K562 (cell line): ENCODE data around the gene LATS2. TPM values are rescaled to one million over a fixed set of nuclear protein-coding genes. Genes with fewer than 3 reads are reported as not detected.

Source experiments
- ATAC-seq: fragments of 200-7000 bp; cut with Tn5 transposase; 3 replicates; pipeline ENCODE4 v1.9.1; 2020; ENCODE audit warnings: moderate library complexity
- BruUV-seq: library from RNA; stranded (reverse); fragments of 400-500 nt; replicated peaks from 2 replicates; lab custom pipeline; 2021; lab: Mats Ljungman, UMichigan
- CTCF ChIA-PET: fragments of 300-600 bp; formaldehyde crosslinking; extraction: SDS; loops from one replicate; lab custom pipeline; 2021; ENCODE audit warnings: low intra/inter-chr PET ratio; lab: Yijun Ruan, JAX
- POLR2A ChIA-PET: fragments of 300-600, 350-650 bp; sonication (Branson Sonifier 250); formaldehyde crosslinking; extraction: SDS; loops from one replicate; lab custom pipeline; 2021; ENCODE audit warnings: antibody characterized with exemption, inconsistent platforms; lab: Yijun Ruan, JAX
- DNase-seq, 4 experiments: peaks; one replicate each; pipeline versions ENCODE4 v3.0.0 to v3.0.0-alpha.2; 2011 to 2018; ENCODE audit warnings: low spot score in 3 of 4, mixed read lengths in 3 of 4; ENCODE audit errors: extremely low read depth in 1 of 4
- FAIRE-seq: peaks from 2 replicates; lab custom pipeline; 2011; peaks lifted over from hg19 to GRCh38; lab: Jason Lieb, UNC
- H2AFZ ChIP-seq: 2 replicates; pipeline ENCODE4 v1.6.0; 2011; ENCODE audit warnings: low read depth, low read length, control low read depth, inconsistent platforms
- H3K27ac ChIP-seq: fragments of 200-600 bp; 3 replicates; pipeline ENCODE4 v1.8.0; 2011; ENCODE audit warnings: low read depth, mild to moderate bottlenecking, control low read depth, inconsistent platforms, low read length, moderate library complexity, mixed read lengths; ENCODE audit errors: extremely low read depth
- H3K27me3 ChIP-seq, 2 experiments: fragments of 300-600 bp in 1 of 2; 2 replicates in 1 of 2; 3 replicates in 1 of 2; pipeline versions ENCODE4 v1.6.0 to v1.8.0; 2011; ENCODE audit warnings: inconsistent platforms in 2 of 2, low read length in 2 of 2, mild to moderate bottlenecking in 1 of 2, mixed read lengths in 1 of 2, moderate library complexity in 1 of 2; ENCODE audit not compliant: control insufficient read depth in 2 of 2, insufficient read depth in 2 of 2
- H3K36me3 ChIP-seq: fragments of 300-600 bp; 3 replicates; pipeline ENCODE4 v1.8.0; 2011; ENCODE audit warnings: mild to moderate bottlenecking, low read length, inconsistent platforms; ENCODE audit not compliant: control insufficient read depth, insufficient read depth
- H3K4me1 ChIP-seq, 2 experiments: fragments of 200-600 bp in 1 of 2; replicated peaks in 1 of 2; 2 replicates in 1 of 2; 3 replicates in 1 of 2; pipeline versions ENCODE4 v1.5.1 to v1.8.0; 2011; ENCODE audit warnings: inconsistent platforms in 2 of 2, low read length in 2 of 2, mild to moderate bottlenecking in 1 of 2, mixed read lengths in 1 of 2, moderate library complexity in 1 of 2; ENCODE audit not compliant: control insufficient read depth in 2 of 2, insufficient read depth in 2 of 2
- H3K4me2 ChIP-seq: 2 replicates; pipeline ENCODE4 v1.6.1; 2011; ENCODE audit warnings: low read length, control low read depth, inconsistent platforms, mixed read lengths; ENCODE audit not compliant: insufficient read depth
- H3K4me3 ChIP-seq: fragments of 200-600 bp; sonication (generic), shearing (Covaris generic); 2 replicates; pipeline ENCODE4 v1.5.1; 2016; ENCODE audit warnings: control low read depth, inconsistent platforms
- H3K79me2 ChIP-seq: fragments of 200-600 bp; 3 replicates; pipeline ENCODE4 v1.8.0; 2011; ENCODE audit warnings: low read length, inconsistent platforms; ENCODE audit not compliant: control insufficient read depth, insufficient read depth
- H3K9ac ChIP-seq, 2 experiments: 2 replicates each; pipeline versions ENCODE4 v1.6.0 to v1.6.1; 2011; ENCODE audit warnings: low read depth in 2 of 2, low read length in 2 of 2, control low read depth in 1 of 2, inconsistent platforms in 1 of 2, mild to moderate bottlenecking in 1 of 2, mixed read lengths in 1 of 2; ENCODE audit not compliant: insufficient read depth in 1 of 2
- H3K9me1 ChIP-seq: one replicate; pipeline ENCODE4 v1.6.0; 2011; ENCODE audit warnings: inconsistent platforms, mild to moderate bottlenecking, low read length, moderate library complexity; ENCODE audit not compliant: control insufficient read depth, insufficient read depth
- H3K9me3 ChIP-seq: replicated peaks from 2 replicates; pipeline ENCODE4 v1.5.1; 2011; ENCODE audit warnings: low read depth, low read length, inconsistent platforms; ENCODE audit not compliant: control insufficient read depth, insufficient read depth
- H4K20me1 ChIP-seq: replicated peaks from 2 replicates; pipeline ENCODE4 v1.6.1; 2011; ENCODE audit warnings: low read length, inconsistent platforms, mixed read lengths; ENCODE audit not compliant: control insufficient read depth, insufficient read depth
- ARID3B ChIP-seq: fragments of 250-450 bp; sonication (Bioruptor Pico); IDR thresholded peaks from 2 replicates; pipeline ENCODE4 v1.4.0; 2020; ENCODE audit warnings: borderline replicate concordance
- EGR1 ChIP-seq: fragments of 450-650 bp; conservative IDR thresholded peaks from 2 replicates; pipeline ENCODE4 v1.6.1; 2017; ENCODE audit warnings: mild to moderate bottlenecking
- ELK1 ChIP-seq: sonication (generic); formaldehyde crosslinking; IDR thresholded peaks from 2 replicates; pipeline ENCODE4 v1.8.1; 2022; ENCODE audit warnings: missing genetic modification reagents
- HOMEZ ChIP-seq: fragments of 250-450 bp; sonication (Bioruptor Pico); IDR thresholded peaks from 2 replicates; pipeline ENCODE4 v1.4.0; 2020; ENCODE audit warnings: mild to moderate bottlenecking, moderate library complexity
- NR4A1 ChIP-seq, 2 experiments: fragments of 250-450 bp in 1 of 2; fragments of 450-650 bp in 1 of 2; sonication (Bioruptor Pico) in 1 of 2; IDR thresholded peaks; 2 replicates each; pipeline versions ENCODE4 v1.4.0 to v1.6.1; 2016 to 2020; ENCODE audit warnings: mild to moderate bottlenecking in 2 of 2, missing compliant biosample characterization in 1 of 2, missing genetic modification characterization in 1 of 2, moderate library complexity in 1 of 2
- SNRNP70 ChIP-seq: fragments of 200-400 bp; formaldehyde crosslinking; optimal IDR thresholded peaks from 2 replicates; pipeline ENCODE3; 2017; ENCODE audit warnings: low read depth, low read length
- TFE3 ChIP-seq: fragments of 450-650 bp; formaldehyde crosslinking; IDR thresholded peaks from 2 replicates; pipeline ENCODE4 v1.4.0; 2020; ENCODE audit warnings: mild to moderate bottlenecking, mixed read lengths
- ZNF282 ChIP-seq: sonication (generic); formaldehyde crosslinking; IDR thresholded peaks from 2 replicates; pipeline ENCODE4 v1.8.1; 2023; ENCODE audit warnings: missing genetic modification reagents
- ZNF740 ChIP-seq, 3 experiments: fragments of 200-800 bp in 1 of 3; sonication (Bioruptor generic) in 1 of 3; sonication (generic) in 1 of 3; formaldehyde crosslinking in 1 of 3; IDR thresholded peaks; 2 replicates each; pipeline versions ENCODE4 v1.6.1 to v1.8.0; 2016 to 2022; ENCODE audit warnings: mild to moderate bottlenecking in 2 of 3, missing compliant biosample characterization in 2 of 3, missing genetic modification characterization in 2 of 3, missing genetic modification reagents in 1 of 3
- WGBS: fragments of 100-300 bp; shearing (Covaris generic); methylation state at CpG from one replicate; pipeline ENCODE4 v1.1.6; 2016; ENCODE audit warnings: low coverage, mixed read lengths; ENCODE audit not compliant: insufficient coverage; ENCODE audit errors: missing lambda C conversion rate; 5-methylcytosine and 5-hydroxymethylcytosine counted together
- in situ Hi-C: fragments of 300-500 bp; cut with MboI; formaldehyde crosslinking; loops from 4 replicates; pipeline ENCODE4 v1.15.0; 2018; ENCODE audit warnings: inconsistent platforms, mixed read lengths
- intact Hi-C: fragments of 100-400 bp; cut with micrococcal nuclease; formaldehyde crosslinking; loops from 2 replicates; pipeline ENCODE4 v1.14.2; 2022
- polyA plus RNA-seq, 8 experiments: library from polyadenylated mRNA; depleted of rRNA in 4 of 8; stranded (reverse) in 5 of 8; unstranded in 3 of 8; fragments of >200 nt; fragmentation: Nextera tagmentation in 2 of 8; fragmentation: Illumina TruSeq in 1 of 8; extraction: Ambion mirVana in 2 of 8; extraction: Trizol in 1 of 8; gene quantifications; 2 replicates each; pipeline versions ENCODE4 v1.2.1 to v1.2.3, GENCODE V29; 2011 to 2014; ENCODE audit warnings: inconsistent platforms in 1 of 8, missing spikeins in 1 of 8
- total RNA-seq, 7 experiments: library from RNA; depleted of rRNA in 6 of 7; stranded (reverse); fragments of >200 nt in 6 of 7; fragmentation: Illumina TruSeq in 2 of 7; extraction: Trizol in 2 of 7; gene quantifications; 2 replicates each; pipeline versions ENCODE4 v1.2.1 to v1.2.3, GENCODE V29; 2011 to 2021; ENCODE audit warnings: low replicate concordance in 1 of 7

The LATS2 gene
- total and polyA plus RNA-seq, 9 of the 15 experiments (the other 6 are each of a cell fraction or from before 2014, with no cell fraction given) = 0.18 to 3.7 (median 0.76) TPM

- TF ChIP-seq ZNF740 (CRISPR knock-in tag; IDR thresholded peaks at IDR 0.05) (no peak), ZNF740 (tag; IDR thresholded peaks at IDR 0.05) (no peak), ZNF282 (no peak)
Observed at GRCh38 chr13:21080593-21080891, 19.2 kb upstream of the LATS2 start (continued).

GRCh38 chr13:21079761-21080592 lies 18.6 kb upstream of the LATS2 start:
- CTCF ChIA-PET = no interaction called here
- Histone ChIP-seq H3K9me3 (no peaks in the 10 kb centered on the region), H3K79me2 (no peaks in the 10 kb centered on the region), H3K9me1 (no peaks in the 10 kb centered on the region), H3K4me1 (peaks cover 0 to 4% of the 10 kb centered on the region in 2 experiments; a peak in 1 of 5 replicates), H3K9ac (no peak overlapping the region), H4K20me1 (no peaks in the 10 kb centered on the region), H3K4me2 (no peak overlapping the region), H3K27me3 (peaks cover 9 to 16% of the 10 kb centered on the region in 2 experiments; a peak in 3 of 5 replicates), H2AFZ (no peak overlapping the region), H3K36me3 (no peaks in the 10 kb centered on the region), H3K27ac (no peak overlapping the region), H3K4me3 (no peak overlapping the region)
- intact Hi-C loops (no loop called here), in situ Hi-C loops (no loop called here)
- DNase-seq = no peak
- POLR2A ChIA-PET = no interaction called here
- no TSS peak for BruUV-seq
- no peak for ATAC-seq
- 2% methylated on average over 13 of the region's 14 CpGs for WGBS
- no peak for FAIRE-seq
- no peak for TF ChIP-seq SNRNP70
- TF ChIP-seq ZNF282 = no peak
- no peak for TF ChIP-seq HOMEZ (CRISPR knock-in tag)
- TF ChIP-seq ELK1 (CRISPR knock-in tag) = no peak
- TF ChIP-seq TFE3 (CRISPR knock-in tag) = no peak
- TF ChIP-seq ARID3B (CRISPR knock-in tag) = no peak
- no peak for TF ChIP-seq EGR1
- no peak for TF ChIP-seq NR4A1 (CRISPR knock-in tag; IDR thresholded peaks at IDR 0.05)
- TF ChIP-seq NR4A1 (tag; IDR thresholded peaks at IDR 0.05) = no peak
